Measurements from ENCODE around the gene ZNF573.
"Not testable (repeated sequence)": the region's sequence is repeated elsewhere in the genome, so short reads cannot be mapped to it uniquely, and the experiment has no call there.

The ZNF573 gene

DNA sequence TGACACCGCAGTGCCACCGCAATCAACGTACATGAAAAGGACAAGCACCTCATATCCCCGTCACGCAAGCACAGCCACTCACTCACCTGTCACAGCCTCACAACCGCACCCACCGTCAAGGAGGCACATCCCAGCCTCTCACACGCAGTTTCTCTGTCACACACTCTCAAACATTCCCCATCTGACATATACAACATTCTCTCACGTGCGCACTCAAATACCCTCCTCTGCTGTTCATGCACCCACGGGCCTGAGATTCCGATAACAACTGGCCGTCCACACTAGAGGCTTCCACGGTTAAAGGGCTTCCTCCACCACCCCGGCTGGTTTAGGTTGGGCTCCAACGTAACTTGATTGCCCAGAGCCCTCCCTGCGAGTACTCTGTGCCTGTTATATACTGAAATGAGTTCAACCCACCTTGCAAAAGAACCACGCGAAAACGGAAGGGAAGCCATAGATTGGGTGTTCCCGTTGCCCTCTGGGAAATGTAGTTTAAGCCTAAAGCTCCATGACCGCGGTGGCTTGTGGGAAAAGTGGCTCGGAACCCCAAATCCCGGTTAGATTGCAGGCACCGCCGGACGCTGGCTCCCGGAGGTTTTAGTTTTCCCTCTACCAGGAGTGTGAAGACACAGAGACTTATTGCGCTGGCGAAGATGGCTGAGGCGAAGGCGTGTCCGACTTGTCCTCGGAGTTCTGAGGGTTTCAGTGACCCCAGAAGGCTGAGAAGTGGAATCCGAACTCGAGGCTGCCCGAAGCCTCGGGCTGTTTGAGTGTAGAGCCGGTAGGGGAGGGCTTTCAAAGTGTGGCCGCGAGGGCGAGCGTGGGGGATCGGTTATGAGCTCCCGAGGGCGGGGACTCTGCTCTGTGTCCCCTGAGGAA is at the start of gene ZNF573:
Gene ZNF573, minus strand, starts transcription at position 460 of the 879 bp plus-strand sequence. CDS start 5,857 bp downstream, outside the sequence.
- DNase-seq, result peak; percentile 83

DNA sequence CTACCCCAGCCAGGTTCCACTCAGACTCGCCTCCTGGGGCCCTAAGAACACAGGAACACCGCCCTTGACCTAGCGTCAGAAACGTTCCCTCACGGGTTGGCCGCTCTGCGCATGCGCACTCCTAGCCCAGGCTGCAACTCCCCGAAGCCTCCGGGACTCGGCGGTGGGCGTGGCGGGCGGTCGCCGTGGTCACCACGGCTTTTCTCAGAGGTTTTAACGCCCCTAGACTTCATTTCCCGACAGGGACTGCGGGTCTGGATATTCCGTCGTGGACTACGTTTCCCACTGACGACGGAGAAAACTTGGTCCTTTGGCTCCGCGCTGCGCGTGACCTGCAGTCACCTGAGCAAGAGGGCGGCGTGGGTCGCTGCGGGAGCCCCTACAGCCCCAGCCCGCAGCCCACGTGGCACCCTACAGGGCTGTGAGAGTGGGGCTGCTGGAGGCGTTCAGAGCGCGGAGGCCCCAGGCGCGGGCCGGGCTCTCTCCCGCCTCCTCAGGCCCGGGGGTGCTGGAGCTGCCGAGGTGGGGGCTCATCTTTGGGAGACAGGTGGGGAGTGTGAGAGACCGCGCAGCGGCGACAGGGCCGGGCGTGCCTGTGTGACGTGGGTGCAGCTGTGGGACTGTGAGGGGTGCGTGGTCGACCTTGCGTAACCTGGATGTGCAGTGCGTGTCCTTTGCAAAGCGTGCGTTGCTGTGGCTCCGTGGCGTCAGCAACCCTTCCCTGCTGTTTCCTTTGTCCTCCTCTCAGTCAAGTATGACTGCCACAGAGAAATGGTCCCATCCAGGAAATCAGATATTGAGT is 38.0 kb upstream of the ZNF573 start:
- DNase-seq, result peak; percentile 43

DNA sequence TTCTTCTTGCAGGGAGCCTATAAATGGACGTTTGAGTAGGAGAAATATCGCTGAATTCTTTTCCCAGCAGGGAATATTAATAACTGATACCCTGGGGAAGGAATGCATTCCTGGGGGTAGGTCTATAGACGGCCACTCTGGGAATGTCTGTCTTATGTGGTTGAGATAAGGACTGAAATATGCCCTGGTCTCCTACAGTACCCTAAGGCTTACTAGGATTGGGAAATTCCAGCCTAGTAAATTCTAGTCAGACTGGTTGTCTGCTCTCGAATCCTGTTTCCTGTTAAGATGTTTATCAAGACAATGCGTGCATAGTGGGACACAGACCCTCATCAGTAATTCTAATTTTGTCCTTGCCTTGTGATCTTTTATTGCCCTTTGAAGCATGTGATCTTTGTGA is 36.2 kb upstream of the ZNF573 start:
- DNase-seq, result not testable (repeated sequence)

DNA sequence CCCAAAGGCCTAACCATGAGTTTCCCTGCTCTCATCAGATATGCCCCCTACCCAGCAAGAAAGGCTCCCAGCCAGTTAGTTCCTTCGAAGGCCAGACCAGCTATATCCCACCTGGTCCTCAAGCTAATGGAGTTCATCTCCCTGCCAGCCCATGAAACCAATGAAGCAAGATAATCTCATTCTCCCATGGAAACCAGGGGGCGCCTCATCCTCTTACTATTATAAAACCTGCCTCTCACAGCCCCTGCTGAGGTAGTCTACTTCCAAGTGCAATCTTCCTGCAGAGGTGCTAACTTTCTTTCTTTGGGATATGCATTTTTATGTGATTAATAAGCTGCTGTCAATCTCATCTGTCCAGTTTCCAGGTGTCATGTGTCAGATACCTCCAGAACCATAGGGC is 34.0 kb upstream of the ZNF573 start:
- DNase-seq, result no peak

DNA sequence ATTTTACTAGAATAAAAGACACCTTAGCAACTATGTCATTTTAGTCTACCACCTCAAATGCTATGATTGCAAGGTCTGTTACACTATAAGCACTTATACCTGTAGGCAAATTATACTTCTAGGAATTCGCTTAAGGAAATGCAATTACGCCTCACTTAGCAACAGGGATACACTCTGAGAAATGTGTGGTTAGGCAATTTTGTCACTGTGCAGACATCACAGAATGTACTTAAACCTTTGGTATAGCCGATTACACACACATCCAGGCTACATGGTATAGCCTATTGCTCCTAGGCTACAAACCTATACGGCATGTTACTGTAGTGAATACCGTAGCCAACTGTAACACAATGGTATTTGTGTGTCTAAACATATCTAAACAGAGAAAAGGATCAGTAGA is 30.0 kb upstream of the ZNF573 start:
- DNase-seq, result no peak

DNA sequence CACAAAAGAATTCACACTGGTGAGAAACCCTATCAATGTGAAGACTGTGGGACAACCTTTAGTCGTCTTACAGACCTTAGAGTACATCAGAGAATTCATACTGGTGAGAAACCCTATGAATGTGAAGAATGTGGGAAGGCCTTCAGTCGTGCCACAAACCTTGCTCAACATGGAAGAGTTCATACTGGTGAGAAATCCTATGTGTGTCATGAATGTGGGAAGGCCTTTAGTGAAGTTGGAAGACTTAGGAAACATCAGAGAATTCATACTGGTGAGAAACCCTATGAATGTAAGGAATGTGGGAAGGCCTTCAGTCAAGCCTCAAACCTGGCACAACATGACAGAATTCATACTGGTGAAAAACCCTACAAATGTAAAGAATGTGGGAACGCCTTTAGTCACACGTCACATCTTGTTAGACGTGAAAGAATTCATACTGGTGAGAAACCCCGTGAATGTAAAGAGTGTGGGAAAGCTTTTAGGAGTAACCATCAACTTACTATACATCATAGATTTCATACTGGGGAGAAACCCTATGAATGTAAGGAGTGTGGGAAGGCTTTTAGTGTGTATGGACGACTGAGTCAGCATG is 24.0 kb upstream of the ZNF573 start:
- DNase-seq, result no peak

DNA sequence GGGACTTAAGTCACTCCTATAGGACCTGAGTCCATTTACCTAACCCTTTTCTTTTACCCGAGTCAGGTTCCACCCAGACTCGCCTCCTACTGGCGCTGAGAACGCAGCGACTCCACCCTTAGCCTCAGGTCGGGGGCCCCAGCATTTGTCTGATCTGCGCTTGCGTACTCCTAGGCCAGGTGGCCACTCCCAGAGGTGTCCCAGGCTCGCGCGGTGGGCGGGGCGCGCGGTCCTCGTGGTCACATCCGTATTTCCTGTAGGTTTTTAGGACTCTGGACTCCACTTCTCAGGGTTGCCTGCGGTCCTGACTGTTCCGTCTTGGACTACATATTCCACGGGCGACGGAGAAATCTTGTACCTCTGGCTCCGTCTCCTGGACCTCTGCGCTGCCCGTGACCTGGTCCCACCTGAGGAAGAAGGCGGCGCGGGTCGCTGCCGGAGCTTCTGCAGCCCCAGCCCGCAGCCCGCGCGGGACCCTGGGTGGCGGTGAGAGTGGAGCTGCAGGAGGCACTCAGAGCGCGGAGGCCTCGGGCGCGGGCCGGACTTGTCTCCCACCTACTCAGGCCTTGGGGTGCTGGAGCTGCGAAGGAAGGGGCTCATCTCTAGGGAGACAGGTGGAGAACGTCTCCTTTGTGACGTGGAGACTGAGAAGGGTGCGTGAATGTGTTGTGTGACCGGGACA is 11.0 kb upstream of the ZNF573 start:
- DNase-seq, result no peak

DNA sequence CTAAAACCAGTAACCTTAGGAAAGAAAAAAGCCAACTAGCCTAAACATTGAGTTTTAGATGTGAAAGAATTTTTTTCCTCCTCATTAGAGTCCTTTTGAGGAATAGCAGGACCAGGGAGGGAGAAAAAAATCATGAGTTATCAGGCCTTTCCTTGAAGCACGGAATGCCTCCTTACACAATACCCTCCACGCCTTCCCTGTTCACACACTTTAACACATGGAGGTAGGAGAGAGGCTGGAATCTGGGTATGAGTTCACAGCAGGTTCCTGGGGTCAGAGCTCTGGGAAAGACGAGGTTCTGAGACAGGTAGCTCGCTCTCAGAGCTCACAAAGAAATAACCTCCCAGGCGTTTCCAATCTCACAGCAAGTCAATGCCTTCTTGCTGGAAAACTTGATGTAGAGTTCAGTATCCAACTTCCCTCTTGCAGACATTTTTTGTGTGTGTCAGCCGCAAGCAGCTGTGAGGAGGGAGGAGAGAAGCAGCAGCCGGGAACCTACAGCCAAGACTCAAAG is 716 bp downstream of the ZNF573 start:
- peak; percentile 23 for DNase-seq

DNA sequence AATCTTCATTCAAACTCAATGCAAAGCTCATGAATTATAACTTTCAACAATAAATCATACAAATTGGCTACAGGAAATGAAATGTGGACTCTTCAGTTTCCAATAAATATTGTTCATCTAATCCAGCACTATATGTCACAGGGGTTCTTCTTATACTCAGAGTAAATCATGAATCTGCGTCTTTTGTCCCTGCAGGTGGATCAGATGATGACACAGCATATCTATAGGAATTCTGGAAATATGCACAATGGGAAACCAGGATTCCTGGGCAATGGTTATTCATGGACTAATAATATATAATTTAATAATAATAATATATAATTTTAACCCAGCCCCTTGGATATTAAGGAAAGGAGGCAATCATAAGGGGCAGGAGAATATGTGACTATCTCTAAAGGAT is 8.4 kb downstream of the ZNF573 start:
- no peak for DNase-seq

DNA sequence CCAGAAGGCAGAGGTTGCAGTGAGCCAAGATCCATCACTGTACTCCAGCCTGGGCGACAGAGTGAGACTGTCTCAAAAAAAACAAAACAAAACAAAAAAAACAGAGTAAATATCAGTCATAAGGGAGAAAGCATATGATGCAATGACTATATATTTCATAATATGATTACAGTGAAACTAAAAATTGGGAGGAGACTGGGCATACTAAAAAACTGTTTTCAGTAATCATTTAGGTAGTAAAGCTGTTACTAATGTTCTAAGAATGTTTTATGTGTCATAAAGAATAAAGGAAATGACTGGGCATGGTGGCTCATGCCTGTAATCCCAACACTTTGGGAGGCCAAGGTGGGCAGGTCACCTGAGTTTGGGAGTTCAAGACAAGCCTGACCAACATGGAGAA is 15.9 kb downstream of the ZNF573 start:
- DNase-seq, result no peak

DNA sequence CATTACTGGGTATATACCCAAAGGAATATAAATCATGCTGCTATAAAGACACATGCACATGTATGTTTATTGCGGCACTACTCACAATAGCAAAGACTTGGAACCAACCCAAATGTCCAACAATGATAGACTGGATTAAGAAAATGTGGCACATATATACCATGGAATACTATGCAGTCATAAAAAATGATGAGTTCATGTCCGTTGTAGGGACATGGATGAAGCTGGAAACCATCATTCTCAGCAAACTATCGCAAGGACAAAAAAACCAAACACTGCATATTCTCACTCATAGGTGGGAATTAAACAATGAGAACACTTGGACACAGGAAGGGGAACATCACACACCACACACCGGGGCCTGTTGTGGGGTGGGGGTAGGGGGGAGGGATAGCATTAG is 21.7 kb downstream of the ZNF573 start:
- not testable (repeated sequence) for DNase-seq

DNA sequence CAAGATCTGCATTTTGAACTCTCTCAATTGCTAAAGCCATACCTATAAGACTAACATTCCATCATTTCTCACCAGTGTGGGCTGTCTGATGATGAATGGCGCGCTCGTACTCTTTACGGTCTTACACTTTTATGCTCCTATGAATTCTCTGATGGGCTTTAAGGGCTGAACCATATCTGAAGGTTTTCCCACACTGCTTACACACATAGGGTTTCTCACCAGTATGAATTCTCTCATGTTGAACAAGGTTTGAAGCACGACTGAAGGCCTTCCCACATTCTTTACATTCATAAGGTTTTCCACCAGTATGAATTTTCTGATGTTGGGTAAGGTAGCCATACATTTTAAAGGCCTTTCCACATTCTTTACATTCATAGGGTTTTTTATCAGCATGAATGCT is 41.0 kb downstream of the ZNF573 start:
- no peak for DNase-seq

DNA sequence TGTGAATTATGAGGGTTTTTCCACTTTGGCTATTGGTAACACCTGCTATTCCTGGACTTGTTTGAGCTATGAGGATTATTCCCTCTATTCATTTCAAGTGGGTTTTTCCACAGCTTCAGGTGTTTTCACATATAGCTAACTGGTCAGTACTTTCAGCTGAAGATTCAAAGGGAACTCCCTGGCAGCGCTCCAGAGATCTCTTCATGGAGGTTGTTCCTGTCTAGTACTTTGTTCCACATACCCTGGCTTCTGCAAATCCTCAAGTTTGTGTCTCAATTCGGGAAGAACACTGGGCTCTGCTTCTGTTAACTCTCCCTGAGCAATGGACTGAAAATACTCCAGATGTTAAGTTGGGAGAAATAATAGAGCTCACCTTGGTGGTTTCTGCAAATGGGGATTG is 54.2 kb downstream of the ZNF573 start:
- no peak for DNase-seq

DNA sequence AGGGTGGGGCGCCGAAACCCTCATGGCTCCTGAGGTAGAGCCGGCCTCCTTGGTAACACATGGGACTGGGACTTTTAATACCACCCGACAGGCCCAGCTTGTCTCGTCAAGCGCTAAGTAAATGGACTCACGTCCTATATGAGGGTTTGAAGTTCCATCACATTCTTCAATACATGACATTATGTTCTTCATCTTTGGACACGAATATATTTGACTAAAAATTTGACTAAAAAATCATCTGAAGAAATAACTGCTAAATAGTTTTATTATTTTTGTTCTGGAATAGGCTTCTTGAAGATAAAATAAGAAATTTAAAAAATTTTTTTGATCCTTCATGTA is 59.5 kb downstream of the ZNF573 start:
- DNase-seq, result no peak

DNA sequence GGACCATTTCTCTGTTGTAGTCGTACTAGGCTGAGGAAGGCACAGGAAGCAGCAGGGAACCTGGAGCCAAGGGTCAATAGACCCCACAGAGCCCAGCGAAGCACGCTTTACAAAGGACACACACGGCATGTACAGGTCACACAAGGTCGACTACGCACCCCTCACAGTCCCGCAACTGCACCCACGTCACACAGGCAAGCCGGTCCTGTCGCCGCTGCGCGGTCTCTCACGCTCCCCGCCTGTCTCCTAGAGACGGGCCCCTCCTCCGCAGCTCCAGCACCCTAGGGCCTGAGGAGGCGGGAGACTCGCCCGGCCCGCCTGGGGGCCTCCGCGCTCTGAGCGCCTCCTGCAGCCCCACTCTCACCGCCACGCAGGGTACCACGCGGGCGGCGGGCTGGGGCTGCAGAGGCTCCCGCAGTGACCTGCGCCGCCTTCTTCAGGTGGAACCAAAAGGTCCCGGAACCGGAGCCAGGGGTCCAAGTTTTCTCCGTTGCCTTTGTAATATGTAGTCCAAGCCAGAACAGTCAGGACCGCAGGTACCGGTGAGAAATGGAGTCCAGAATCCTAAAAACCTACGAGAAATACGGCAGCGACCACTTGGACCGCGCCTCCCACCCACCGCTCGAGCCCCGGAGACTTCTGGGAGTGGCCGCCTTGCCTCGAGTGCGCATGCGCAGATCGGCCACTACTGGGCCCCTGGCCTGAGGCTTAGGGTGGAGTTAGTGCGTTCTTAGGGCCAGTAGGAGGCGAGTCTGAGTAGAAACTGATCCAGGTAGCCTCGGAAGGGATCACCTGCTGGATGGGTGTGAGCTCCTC is 60.1 kb downstream of the ZNF573 start, which contains the start of gene ZNF607:
Gene ZNF607, minus strand, starts transcription at position 651 of the 816 bp plus-strand sequence. CDS start 8,143 bp downstream, outside the sequence.
- DNase-seq, result peak; percentile 86

DNA sequence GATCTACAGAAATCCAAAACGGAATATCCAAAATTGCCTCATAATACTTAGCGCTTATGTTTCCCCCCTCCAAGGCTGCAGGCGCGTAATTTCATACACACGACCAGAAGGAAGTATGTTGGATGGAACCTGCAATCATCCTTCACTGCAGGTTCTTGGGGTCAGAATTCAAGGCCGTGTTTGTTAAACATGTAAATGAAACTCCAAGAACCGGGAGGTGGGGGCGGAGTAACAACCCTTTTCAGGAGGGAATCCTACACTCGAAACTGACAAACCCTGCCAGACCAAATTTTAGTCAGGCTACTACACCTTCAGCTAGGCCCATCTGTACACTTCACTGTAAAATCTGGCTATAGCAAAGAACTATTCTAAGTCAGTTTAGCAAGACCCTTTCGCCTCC is 61.1 kb downstream of the ZNF573 start:
- DNase-seq, result no peak

DNA sequence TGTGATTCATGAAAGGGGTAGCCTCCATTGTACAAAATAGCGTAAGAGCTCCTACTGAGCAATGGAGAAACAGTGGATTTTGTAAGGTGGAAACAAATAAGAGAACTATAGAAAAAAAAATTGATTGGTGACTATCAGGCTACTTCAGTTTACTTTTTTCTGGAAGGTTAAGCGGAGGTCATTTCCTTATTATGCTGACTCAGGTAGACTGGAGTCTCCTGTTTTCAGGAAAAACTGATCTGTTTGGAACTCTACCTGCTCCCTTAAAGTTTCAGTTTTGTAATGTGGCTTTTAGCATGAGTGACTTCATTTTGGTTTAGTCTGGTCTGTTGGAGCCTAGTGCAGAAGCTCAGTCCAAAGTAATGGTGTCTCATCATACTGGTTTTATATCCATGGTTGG is 63.2 kb downstream of the ZNF573 start:
- no peak for DNase-seq

DNA sequence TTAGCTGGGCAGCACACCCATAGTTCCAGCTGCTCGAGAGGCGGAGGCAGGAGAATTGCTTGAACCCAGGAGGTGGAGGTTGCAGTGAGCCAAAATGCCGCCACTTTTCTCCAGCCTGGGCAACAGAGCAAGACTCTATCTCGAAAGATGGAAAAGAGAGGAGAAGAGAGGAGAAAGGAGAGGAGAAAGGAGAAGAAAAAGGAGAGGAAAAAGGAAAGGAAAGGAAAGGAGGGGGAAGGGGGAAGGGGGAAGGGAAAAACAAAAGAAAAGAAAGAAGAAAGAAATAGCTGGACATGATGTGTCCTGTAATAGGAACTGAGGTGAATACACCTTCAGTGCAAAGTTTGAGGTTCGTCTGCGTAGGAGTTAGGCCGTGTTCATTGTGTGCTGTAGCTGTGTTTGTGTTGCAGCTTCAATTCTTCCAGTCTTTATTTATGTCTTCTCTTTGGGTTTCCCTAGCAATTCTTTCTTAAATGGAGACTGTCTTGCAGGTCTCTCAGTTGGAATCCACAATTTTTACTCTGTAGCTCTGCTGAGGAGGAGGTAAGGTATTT is 73.3 kb downstream of the ZNF573 start:
- no peak for DNase-seq

DNA sequence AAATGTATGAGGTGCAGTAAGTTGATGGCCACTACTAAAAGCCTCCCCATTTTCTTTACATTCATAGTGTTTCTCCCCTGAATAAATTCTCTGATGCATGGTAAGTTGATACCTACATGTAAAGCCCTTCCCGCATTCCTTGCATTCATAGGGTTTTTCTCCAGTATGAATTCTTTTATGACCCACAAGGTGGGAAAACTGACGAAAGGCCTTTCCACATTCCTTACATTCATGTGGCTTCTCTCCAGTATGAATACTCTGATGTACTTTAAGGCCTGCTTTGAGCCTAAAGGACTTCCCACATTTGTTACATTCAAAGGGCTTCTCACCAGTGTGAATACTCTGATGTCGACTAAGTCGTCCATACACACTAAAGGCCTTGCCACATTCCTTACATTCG is 80.3 kb downstream of the ZNF573 start:
- no peak for DNase-seq

DNA sequence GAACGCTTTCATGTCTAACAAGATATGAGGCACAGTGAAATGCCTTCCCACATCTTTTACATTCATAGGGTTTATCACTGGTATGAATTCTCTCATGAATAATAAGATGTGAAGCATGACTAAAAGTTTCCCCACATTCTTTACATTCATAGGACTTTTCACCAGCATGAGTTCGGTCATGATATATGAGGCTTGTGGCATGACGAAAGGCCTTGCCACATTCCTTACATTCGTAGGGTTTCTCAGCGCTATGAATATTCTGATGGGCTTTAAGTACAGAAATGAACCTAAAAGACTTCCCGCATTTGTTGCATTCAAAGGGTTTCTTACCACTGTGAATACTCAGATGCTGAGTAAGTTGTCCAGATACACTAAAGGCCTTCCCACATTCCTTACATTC is 81.2 kb downstream of the ZNF573 start:
- DNase-seq, result no peak

DNA sequence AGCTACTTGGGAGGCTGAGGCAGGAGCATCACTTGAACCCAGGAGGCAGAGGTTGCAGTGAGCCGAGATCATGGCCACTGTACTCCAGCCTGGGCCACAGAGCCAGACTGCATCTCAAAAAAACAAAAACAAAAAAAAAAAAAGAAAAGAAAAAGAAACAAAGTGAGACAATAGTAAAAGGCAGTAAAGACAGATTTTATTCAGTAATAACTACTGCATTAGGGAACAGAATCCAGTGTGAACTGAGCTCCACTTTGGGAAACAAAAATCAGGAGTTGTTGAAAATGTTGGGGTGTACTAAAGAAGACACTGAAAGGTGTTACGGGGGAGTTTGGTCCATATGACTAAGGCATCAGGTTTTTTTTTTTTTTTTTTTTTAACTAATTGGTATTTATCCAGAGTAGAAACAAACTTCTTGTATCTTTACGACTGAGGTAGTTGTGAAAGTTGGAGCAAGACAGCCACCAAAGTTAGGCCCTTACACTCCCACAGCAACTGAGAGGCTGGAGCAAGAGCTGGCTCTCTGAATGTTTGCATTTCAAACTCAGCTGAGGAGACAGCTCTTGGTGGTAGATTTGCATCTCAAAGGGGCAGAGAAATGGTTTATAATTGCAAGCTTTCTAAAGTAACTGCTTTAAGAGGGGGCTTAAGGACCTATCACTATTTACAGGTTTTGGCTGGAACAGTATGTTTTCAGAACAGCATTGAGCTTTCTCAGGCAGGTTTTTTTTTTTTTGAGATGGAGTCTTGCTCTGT is 84.1 kb downstream of the ZNF573 start:
- DNase-seq, result no peak
